22Rv1 (cell line): ENCODE results near the gene CCDC178.

Experiments
- H3K27ac ChIP-seq: fragments of 450-650 bp; 2 replicates; pipeline ENCODE4 v1.5.1; 2017
- ZFX ChIP-seq: fragments of 450-650 bp; IDR thresholded peaks from 2 replicates; pipeline ENCODE4 v1.6.1; 2017; ENCODE audit warnings: antibody characterized with exemption, borderline replicate concordance
- TF ChIP-seq, protein P1 (sequence below): fragments of 450-650 bp; IDR thresholded peaks from 2 replicates; pipeline ENCODE4 v1.5.1; 2017; ENCODE audit warnings: mild to moderate bottlenecking

The CCDC178 gene

DNA sequence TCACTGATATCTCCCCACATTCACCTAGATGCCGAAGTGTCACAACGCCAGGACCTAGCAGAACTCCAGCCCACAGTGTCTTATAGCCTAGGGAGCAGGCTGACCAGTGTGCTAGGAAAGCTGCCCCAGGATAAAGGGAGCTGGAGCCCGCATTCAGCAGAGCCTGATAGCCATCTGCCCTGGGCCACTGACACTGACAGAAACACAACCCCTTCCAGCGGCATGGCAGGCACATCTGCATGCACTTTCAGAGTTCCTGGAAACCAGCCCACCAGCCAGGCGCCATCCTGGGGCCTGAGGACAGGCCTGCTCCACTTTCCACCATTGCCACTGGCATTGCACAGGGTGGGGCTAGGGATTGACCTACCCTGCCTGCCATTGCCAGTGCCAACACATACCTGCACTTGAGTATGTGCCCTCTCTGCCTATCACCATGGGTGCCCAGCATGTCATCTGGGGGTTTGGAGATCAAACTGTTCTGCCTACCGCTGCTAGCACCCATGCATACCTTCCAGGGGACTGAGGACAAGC is 377.6 kb downstream of the CCDC178 start:
- TF ChIP-seq ZFX, result no peak
- TF ChIP-seq, protein P1, sequence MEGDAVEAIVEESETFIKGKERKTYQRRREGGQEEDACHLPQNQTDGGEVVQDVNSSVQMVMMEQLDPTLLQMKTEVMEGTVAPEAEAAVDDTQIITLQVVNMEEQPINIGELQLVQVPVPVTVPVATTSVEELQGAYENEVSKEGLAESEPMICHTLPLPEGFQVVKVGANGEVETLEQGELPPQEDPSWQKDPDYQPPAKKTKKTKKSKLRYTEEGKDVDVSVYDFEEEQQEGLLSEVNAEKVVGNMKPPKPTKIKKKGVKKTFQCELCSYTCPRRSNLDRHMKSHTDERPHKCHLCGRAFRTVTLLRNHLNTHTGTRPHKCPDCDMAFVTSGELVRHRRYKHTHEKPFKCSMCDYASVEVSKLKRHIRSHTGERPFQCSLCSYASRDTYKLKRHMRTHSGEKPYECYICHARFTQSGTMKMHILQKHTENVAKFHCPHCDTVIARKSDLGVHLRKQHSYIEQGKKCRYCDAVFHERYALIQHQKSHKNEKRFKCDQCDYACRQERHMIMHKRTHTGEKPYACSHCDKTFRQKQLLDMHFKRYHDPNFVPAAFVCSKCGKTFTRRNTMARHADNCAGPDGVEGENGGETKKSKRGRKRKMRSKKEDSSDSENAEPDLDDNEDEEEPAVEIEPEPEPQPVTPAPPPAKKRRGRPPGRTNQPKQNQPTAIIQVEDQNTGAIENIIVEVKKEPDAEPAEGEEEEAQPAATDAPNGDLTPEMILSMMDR, result no peak
- no peak overlapping the region for H3K27ac ChIP-seq

DNA sequence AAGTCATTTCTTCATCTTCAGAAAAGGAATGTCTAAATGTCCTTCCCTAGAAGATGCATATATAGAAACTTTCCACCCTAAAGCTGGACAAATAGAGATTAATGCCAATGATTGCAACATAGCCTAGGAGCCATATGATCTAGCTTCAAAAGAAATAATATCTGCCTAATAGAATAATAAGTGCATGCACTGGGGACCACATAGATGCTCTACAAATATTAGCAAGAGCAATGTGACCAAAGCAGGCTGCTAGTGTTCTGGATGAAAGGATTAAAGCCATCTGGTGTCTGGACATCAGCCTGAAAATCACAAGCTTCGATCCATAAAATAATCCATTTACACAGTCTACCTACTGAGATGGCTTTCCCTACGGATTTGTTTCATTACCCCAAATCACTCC is 387.6 kb downstream of the CCDC178 start:
- no peak overlapping the region for H3K27ac ChIP-seq
- TF ChIP-seq, protein P1, result no peak
- TF ChIP-seq ZFX, result no peak

DNA sequence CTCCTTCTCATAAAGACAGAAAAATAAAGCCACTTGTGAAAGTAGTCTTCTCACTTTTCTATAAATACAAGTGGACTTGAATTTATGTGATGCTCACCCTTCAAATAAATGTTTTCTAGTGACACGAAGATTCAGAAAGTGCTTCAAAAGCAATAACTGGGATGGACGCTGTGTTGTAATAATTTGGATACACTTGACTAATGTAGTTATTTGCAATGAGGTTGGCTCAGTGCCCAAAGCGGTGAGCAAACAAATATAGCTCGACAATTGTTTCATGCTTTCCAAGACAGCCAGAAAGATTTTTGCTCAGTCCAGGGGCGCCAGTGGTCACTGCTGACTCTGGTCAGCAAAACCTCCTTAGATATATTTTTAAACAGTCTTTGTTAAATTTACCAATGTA is 389.1 kb downstream of the CCDC178 start:
- no peak for TF ChIP-seq ZFX
- TF ChIP-seq, protein P1, result no peak
- no peak overlapping the region for H3K27ac ChIP-seq

DNA sequence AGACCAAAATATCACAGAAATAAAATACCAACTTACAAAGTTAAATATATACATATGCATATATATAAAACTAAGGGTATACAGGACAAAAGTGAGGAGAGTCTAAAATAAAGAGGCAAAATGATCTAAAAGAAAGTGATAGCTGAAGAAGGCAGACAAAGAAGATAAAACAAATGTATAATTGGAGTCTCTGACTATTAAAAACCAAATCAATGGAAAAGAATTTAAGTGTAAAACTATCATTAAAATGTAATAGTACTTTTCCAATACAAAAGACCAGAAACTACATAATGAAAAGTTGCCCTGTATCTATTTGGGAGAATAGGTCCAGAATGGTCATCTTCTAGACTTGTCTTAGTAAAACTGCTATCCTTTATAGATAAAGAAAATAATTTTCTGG is 400.3 kb downstream of the CCDC178 start:
- H3K27ac ChIP-seq, result no peak overlapping the region
- TF ChIP-seq ZFX, result no peak
- TF ChIP-seq, protein P1, result no peak

DNA sequence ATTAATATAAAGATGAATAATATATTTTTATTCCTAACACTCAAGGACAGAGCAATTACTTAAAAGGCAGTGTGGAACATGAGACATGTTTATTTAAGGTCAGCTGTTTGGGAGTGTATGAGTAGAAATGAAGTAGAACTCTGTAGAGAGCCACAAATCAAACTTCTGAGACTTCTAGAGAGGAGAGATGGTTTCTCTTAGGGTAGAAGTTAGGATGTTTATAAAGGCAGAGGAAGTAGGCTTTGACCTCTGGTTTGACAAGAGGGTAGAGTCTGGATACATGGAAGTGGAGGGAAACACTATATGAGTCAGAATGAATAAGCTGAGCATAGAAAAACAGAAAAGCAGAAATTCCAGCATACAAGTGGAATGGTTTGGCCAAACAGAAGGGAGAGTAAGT is 405.6 kb downstream of the CCDC178 start:
- TF ChIP-seq, protein P1, result no peak
- TF ChIP-seq ZFX, result no peak
- H3K27ac ChIP-seq, result no peak overlapping the region

DNA sequence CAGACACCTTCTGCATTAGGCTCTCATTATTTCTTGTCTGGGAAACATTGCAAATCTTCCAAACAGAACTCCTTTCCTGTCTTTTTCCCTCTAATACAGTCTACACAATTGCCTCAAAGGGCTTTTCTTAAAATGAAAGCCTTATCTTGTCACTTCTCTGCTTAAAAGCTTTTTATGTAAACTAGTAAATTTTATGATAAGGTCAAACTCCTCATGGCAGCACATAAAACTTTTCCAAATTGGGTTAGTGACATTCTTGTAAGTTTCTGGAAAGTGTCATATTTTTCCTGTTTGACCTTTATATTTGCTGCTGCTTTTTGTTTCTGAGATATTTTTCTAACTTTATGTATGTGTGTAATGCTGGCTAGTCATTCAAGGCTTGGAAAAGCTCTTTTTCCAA is 406.3 kb downstream of the CCDC178 start:
- H3K27ac ChIP-seq, result no peak overlapping the region
- TF ChIP-seq, protein P1, result no peak
- no peak for TF ChIP-seq ZFX

DNA sequence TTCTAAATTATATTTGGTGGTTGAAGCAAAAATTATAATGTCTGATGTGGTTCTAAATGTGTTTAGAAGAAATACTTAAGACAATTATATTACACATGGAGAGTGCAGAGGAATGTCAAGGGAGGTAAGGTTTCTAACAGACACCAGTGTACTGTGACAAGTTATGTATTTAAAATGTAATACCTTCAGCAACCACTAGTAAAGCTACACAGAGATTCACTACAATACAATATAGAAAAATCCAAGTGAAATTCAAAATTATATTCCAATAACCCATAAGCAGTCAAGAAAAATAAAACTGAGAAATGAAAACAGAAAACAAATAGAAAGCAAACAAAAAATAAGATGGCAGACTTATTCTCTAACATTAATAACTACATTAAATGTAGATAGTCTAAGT is 418.2 kb downstream of the CCDC178 start:
- TF ChIP-seq, protein P1, result peak; percentile 21
- no peak for TF ChIP-seq ZFX

More for the DNA sequence above, 418.2 kb downstream of the CCDC178 start:
- H3K27ac ChIP-seq, result no peak overlapping the region
